A549 (cell line): Measurements from ENCODE around the gene ABCA1. TPM values are rescaled to one million over a fixed set of nuclear protein-coding genes. Genes with fewer than 3 reads are reported as not detected.
"Not testable (repeated sequence)": the region's sequence is repeated elsewhere in the genome, so short reads cannot be mapped to it uniquely, and the experiment has no call there.

Experiments used
- ATAC-seq, 2 experiments: fragments of 200-7000 bp in 1 of 2; fragments of >200 bp in 1 of 2; cut with Nextera tagmentation in 1 of 2; cut with Tn5 transposase in 1 of 2; 3 replicates each; pipeline versions ENCODE4 v1.8.0 to v1.9.1; 2018 to 2020; ENCODE audit warnings: mild to moderate bottlenecking in 1 of 2, moderate library complexity in 1 of 2
- CTCF ChIA-PET: fragments of 300-600 bp; sonication (Branson Sonifier 250); formaldehyde crosslinking; extraction: SDS; loops from one replicate; lab custom pipeline; 2021; ENCODE audit warnings: antibody characterized with exemption, inconsistent platforms; lab: Yijun Ruan, JAX
- POLR2A ChIA-PET: fragments of 350-600 bp; formaldehyde crosslinking; extraction: SDS; loops from one replicate; lab custom pipeline; 2021; ENCODE audit warnings: antibody characterized with exemption, inconsistent platforms; lab: Yijun Ruan, JAX
- DNase-seq, 2 experiments: peaks; one replicate each; pipeline versions ENCODE4 v3.0.0 to v3.0.0-alpha.2; 2011 to 2016; ENCODE audit warnings: low read depth in 1 of 2, low spot score in 1 of 2
- FAIRE-seq: peaks from 2 replicates; lab custom pipeline; 2011; peaks lifted over from hg19 to GRCh38; lab: Jason Lieb, UNC
- H3K27ac ChIP-seq, 2 experiments: fragments of >200 bp; sonication (Bioruptor Twin); formaldehyde crosslinking; 3 replicates each; pipeline ENCODE4 v1.5.1; 2016 to 2017
- H3K4me1 ChIP-seq: fragments of >200 bp; sonication (Bioruptor Twin); formaldehyde crosslinking; 3 replicates; pipeline ENCODE4 v1.6.1; 2016
- H3K4me2 ChIP-seq: fragments of >200 bp; sonication (Bioruptor Twin); formaldehyde crosslinking; 3 replicates; pipeline ENCODE4 v1.6.1; 2016
- H3K4me3 ChIP-seq: fragments of >200 bp; sonication (Bioruptor Twin); formaldehyde crosslinking; 3 replicates; pipeline ENCODE4 v1.5.1; 2016
- H3K9me3 ChIP-seq: fragments of >200 bp; sonication (Bioruptor Twin); formaldehyde crosslinking; 3 replicates; pipeline ENCODE4 v1.6.1; 2016
- BHLHE40 ChIP-seq: IDR thresholded peaks from 2 replicates; pipeline ENCODE4 v1.6.1; 2012; ENCODE audit warnings: low read depth, low read length, inconsistent platforms
- CBX2 ChIP-seq: fragments of 200-600 bp; sonication (generic); IDR thresholded peaks from 2 replicates; pipeline ENCODE4 v1.6.1; 2016; ENCODE audit warnings: low read depth, mild to moderate bottlenecking, borderline replicate concordance
- CEBPB ChIP-seq, 2 experiments: fragments of >200 bp in 1 of 2; sonication (Bioruptor Twin) in 1 of 2; formaldehyde crosslinking in 1 of 2; IDR thresholded peaks; 2 replicates each; pipeline ENCODE4 v1.6.1; 2012 to 2016
- CHD2 ChIP-seq: fragments of 150-350 bp; IDR thresholded peaks from 2 replicates; pipeline ENCODE4 v1.6.1; 2014; ENCODE audit warnings: low read length; ENCODE audit not compliant: partially characterized antibody
- E2F6 ChIP-seq: IDR thresholded peaks from 2 replicates; pipeline ENCODE4 v1.6.1; 2012; ENCODE audit warnings: low read depth, borderline replicate concordance
- EHF ChIP-seq: fragments of 250-450 bp; sonication (Bioruptor Pico); IDR thresholded peaks from 2 replicates; pipeline ENCODE4 v1.5.0; 2020; ENCODE audit warnings: mild to moderate bottlenecking
- FOSB ChIP-seq: fragments of 250-450 bp; sonication (Bioruptor Pico); IDR thresholded peaks from 2 replicates; pipeline ENCODE4 v1.5.0; 2020; ENCODE audit warnings: mild to moderate bottlenecking, moderate library complexity
- FOSL2 ChIP-seq, 2 experiments: fragments of 450-650 bp in 1 of 2; fragments of >200 bp in 1 of 2; sonication (Bioruptor Twin) in 1 of 2; formaldehyde crosslinking; IDR thresholded peaks; 2 replicates each; pipeline versions ENCODE4 v1.5.0 to v1.6.1; 2016 to 2020; ENCODE audit warnings: mild to moderate bottlenecking in 1 of 2, moderate library complexity in 1 of 2
- GATA3 ChIP-seq: IDR thresholded peaks from 2 replicates; pipeline ENCODE4 v1.6.1; 2012; ENCODE audit warnings: borderline replicate concordance
- HOXB5 ChIP-seq: fragments of 250-450 bp; sonication (Bioruptor Pico); IDR thresholded peaks from 2 replicates; pipeline ENCODE4 v1.5.0; 2020; ENCODE audit warnings: mild to moderate bottlenecking, moderate library complexity
- KDM1A ChIP-seq: fragments of 200-600 bp; sonication (generic); IDR thresholded peaks from 2 replicates; pipeline ENCODE4 v1.6.1; 2016; ENCODE audit warnings: low read depth, mild to moderate bottlenecking
- KDM5A ChIP-seq: fragments of 200-600 bp; sonication (generic); IDR thresholded peaks from 2 replicates; pipeline ENCODE4 v1.6.1; 2016; ENCODE audit warnings: antibody characterized with exemption, mild to moderate bottlenecking
- MAZ ChIP-seq: fragments of 150-350 bp; IDR thresholded peaks from 2 replicates; pipeline ENCODE4 v1.6.1; 2014; ENCODE audit warnings: antibody characterized with exemption, low read depth, low read length, borderline replicate concordance
- NPAS2 ChIP-seq: fragments of 250-450 bp; sonication (Bioruptor Pico); IDR thresholded peaks from 2 replicates; pipeline ENCODE4 v1.8.0; 2022; ENCODE audit warnings: mild to moderate bottlenecking, moderate library complexity, borderline replicate concordance
- NR3C1 ChIP-seq: fragments of >200 bp; sonication (Bioruptor Twin); formaldehyde crosslinking; IDR thresholded peaks from 3 replicates; pipeline ENCODE4 v1.6.1; 2017
- RCOR1 ChIP-seq: fragments of 150-350 bp; IDR thresholded peaks from 2 replicates; pipeline ENCODE4 v1.6.1; 2014; ENCODE audit warnings: antibody characterized with exemption, low read length, low read depth
- RNF2 ChIP-seq: fragments of 200-600 bp; sonication (generic); IDR thresholded peaks from 2 replicates; pipeline ENCODE4 v1.6.1; 2016; ENCODE audit warnings: low read depth, mild to moderate bottlenecking, antibody characterized with exemption, moderate library complexity, borderline replicate concordance
- SREBF2 ChIP-seq: fragments of 450-650 bp; IDR thresholded peaks from 2 replicates; pipeline ENCODE4 v1.6.1; 2014; ENCODE audit warnings: mild to moderate bottlenecking, moderate library complexity
- TP53 ChIP-seq: fragments of 250-450 bp; sonication (Bioruptor Pico); IDR thresholded peaks from 2 replicates; pipeline ENCODE4 v1.5.0; 2021; ENCODE audit warnings: mild to moderate bottlenecking, moderate library complexity
- ZFP36 ChIP-seq: fragments of 450-650 bp; IDR thresholded peaks from 2 replicates; pipeline ENCODE4 v1.6.1; 2014; ENCODE audit warnings: borderline replicate concordance; ENCODE audit not compliant: partially characterized antibody
- ZNF302 ChIP-seq: fragments of 250-450 bp; sonication (Bioruptor Pico); IDR thresholded peaks from 2 replicates; pipeline ENCODE4 v1.9.0; 2021; ENCODE audit warnings: inconsistent platforms, mild to moderate bottlenecking, moderate library complexity
- ZSCAN20 ChIP-seq: fragments of 250-450 bp; sonication (Bioruptor Pico); IDR thresholded peaks from 2 replicates; pipeline ENCODE4 v1.8.0; 2022; ENCODE audit warnings: mild to moderate bottlenecking, moderate library complexity
- WGBS: methylation state at CpG from one replicate; pipeline ENCODE4 v1.1.6; 2017; ENCODE audit errors: missing lambda C conversion rate; 5-methylcytosine and 5-hydroxymethylcytosine counted together
- polyA plus RNA-seq, 4 experiments: library from polyadenylated mRNA; depleted of rRNA in 3 of 4; stranded (reverse); fragments of >200 nt; fragmentation: RNase III in 1 of 4; extraction: RNeasy Plus Mini Kit Qiagen cat#74134 plus additional on column Dnase treatment in 1 of 4; gene quantifications; 2 replicates in 3 of 4; 3 replicates in 1 of 4; pipeline ENCODE4 v1.2.3, GENCODE V29; 2011 to 2017
- TF ChIP-seq, protein P1 (sequence below): fragments of 250-450 bp; sonication (Bioruptor Pico); IDR thresholded peaks from 2 replicates; pipeline ENCODE4 v1.5.0; 2021; ENCODE audit warnings: mild to moderate bottlenecking, moderate library complexity, borderline replicate concordance
- TF ChIP-seq, protein P2 (sequence below): IDR thresholded peaks from 2 replicates; pipeline ENCODE4 v1.6.1; 2012

Gene ABCA1
- polyA plus RNA-seq, 2 of the 4 experiments (the other 2 are of a cell fraction): 3.6 to 12.0 TPM

DNA sequence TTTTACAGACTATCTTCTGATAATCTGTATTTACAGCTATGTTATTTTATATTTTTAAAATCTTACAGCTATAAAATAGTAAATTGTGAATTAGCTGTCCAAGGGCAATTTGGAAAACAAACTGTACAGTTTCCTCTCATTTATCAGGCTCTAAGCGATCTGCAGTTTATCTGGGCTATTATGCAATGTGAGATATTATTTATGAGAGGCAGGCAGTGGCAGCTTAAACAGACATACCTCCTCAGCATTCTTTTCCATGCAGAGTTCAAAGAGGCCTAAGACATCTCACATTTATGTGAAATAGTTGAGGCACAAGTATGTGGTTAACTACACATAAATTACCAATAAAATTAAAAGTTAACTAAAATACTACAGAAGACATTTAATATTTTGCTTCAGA is 153.8 kb downstream of the ABCA1 start:
- ChIA-PET POLR2A (no interaction called here), CTCF (interaction anchor here (1.2 kb wide), 1 partner anchor 18 kb away, joined by 3 read pairs; no protein-coding TSS in a partner anchor)
- no peak for ATAC-seq
- DNase-seq: no peak
- TF ChIP-seq BHLHE40 (no peak), CEBPB (IDR thresholded peaks at IDR 0.05) (no peak), NPAS2 (CRISPR knock-in tag) (no peak), ZFP36 (no peak), NR3C1 (no peak), TP53 (CRISPR knock-in tag) (no peak), ZSCAN20 (CRISPR knock-in tag) (no peak), HOXB5 (CRISPR knock-in tag) (no peak), FOSL2 (IDR thresholded peaks at IDR 0.05) (no peak), FOSL2 (CRISPR knock-in tag; IDR thresholded peaks at IDR 0.05) (no peak), MAZ (no peak)
- no peaks in the 10 kb centered on the region for H3K9me3 ChIP-seq
- H3K4me2 ChIP-seq: no peak overlapping the region
- H3K27ac ChIP-seq: no peak overlapping the region
- FAIRE-seq: no peak
- 89% methylated on average over 1 of the region's 1 CpG for WGBS
- no peaks in the 10 kb centered on the region for H3K4me1 ChIP-seq
- H3K4me3 ChIP-seq: no peak overlapping the region

DNA sequence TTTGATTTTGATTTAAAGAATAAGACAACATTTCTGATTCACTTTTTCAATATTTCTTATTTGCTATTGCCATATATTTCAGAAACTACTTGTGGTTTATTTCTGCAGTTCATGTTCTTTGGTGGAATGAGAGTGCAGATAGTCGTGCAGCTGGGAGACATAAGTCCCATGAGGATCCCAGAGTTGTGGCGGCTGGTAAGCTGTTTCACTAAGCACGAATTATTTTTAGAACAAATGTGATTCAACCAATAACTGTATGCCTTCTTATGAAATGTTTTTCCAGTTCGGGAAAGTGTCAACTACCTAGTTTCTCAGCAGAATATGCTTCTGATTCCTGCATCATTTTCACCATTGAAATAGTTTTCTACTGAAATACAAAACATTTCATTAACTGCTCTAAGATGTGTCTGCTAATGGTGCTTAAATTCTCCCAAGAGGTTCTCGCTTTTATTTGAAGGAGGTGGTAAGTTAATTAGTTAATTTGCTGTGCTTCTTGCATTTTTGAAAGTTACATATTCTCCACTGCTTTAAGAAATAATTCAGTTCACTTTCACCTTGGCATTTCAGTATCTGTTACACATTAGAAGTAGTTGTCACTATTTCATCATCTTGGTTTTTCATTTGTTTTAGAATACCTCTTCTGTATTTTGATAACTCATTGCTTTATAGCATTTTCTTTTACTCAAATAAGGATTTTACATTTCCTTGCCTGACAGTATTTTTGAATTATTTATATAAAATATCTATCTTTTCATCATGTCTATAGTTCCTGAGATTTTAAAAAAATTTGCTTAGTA is 155.0 kb downstream of the ABCA1 start:
- DNase-seq (no peak), FAIRE-seq (no peak), ATAC-seq (no peak)
- H3K4me2 ChIP-seq: no peak overlapping the region
- H3K27ac ChIP-seq: no peak overlapping the region
- H3K4me3 ChIP-seq: no peak overlapping the region
- no peaks in the 10 kb centered on the region for H3K9me3 ChIP-seq
- ChIA-PET POLR2A (no interaction called here), CTCF (no interaction called here)
- TF ChIP-seq, protein P1, sequence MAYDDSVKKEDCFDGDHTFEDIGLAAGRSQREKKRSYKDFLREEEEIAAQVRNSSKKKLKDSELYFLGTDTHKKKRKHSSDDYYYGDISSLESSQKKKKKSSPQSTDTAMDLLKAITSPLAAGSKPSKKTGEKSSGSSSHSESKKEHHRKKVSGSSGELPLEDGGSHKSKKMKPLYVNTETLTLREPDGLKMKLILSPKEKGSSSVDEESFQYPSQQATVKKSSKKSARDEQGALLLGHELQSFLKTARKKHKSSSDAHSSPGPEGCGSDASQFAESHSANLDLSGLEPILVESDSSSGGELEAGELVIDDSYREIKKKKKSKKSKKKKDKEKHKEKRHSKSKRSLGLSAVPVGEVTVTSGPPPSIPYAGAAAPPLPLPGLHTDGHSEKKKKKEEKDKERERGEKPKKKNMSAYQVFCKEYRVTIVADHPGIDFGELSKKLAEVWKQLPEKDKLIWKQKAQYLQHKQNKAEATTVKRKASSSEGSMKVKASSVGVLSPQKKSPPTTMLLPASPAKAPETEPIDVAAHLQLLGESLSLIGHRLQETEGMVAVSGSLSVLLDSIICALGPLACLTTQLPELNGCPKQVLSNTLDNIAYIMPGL (CRISPR knock-in tag): no peak
- TF ChIP-seq FOSB (CRISPR knock-in tag): no peak
- H3K4me1 ChIP-seq: no peaks in the 10 kb centered on the region
- WGBS: 80% methylated on average over 5 of the region's 5 CpGs

DNA sequence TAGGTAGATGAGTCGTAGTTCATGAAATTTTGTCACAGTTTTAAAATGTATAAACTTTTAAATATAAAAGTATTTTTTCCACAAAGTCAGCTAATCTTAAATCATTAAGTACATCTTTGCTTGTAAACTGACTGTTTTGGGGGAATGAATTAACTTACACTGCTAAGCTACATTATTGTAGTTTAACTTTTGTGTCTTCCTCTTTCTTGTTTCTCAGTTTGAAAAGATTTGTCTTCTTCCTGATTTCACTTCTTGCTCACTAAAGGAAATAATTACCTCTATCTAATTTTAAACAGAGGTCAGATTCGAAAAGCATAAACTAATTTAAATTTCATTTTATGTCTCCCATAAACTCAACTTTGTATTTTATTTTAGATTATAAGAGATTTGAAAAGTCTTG is 158.3 kb downstream of the ABCA1 start:
- no peak for TF ChIP-seq RNF2
- TF ChIP-seq RCOR1: no peak
- no peak for TF ChIP-seq KDM5A
- no peak for TF ChIP-seq E2F6
- TF ChIP-seq KDM1A: no peak
- no peak for TF ChIP-seq MAZ
- no peak for TF ChIP-seq GATA3
- no peak for TF ChIP-seq NR3C1
- TF ChIP-seq ZNF302 (CRISPR knock-in tag): no peak
- TF ChIP-seq EHF: no peak
- TF ChIP-seq CEBPB (IDR thresholded peaks at IDR 0.05): no peak
- TF ChIP-seq CBX2: no peak
- no peak for TF ChIP-seq CHD2
- TF ChIP-seq, protein P2, sequence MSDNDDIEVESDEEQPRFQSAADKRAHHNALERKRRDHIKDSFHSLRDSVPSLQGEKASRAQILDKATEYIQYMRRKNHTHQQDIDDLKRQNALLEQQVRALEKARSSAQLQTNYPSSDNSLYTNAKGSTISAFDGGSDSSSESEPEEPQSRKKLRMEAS: no peak
- TF ChIP-seq SREBF2: no peak
- no peak for FAIRE-seq
- Histone ChIP-seq H3K27ac (no peak overlapping the region), H3K4me3 (no peak overlapping the region), H3K4me2 (no peak overlapping the region), H3K9me3 (no peaks in the 10 kb centered on the region), H3K4me1 (no peaks in the 10 kb centered on the region)
- DNase-seq: no peak
- POLR2A ChIA-PET: no interaction called here
- no peak for ATAC-seq
- 80% methylated on average over 2 of the region's 2 CpGs for whole genome bisulfite sequencing
- CTCF ChIA-PET: interaction anchor here (0.7 to 1.4 kb wide), 2 partner anchors 17 to 650 kb away, joined by 4 read pairs; no protein-coding TSS in a partner anchor

GRCh38 chr9:104769029-104769428 is 158.9 kb downstream of the ABCA1 start:
- H3K4me3 ChIP-seq, H3K4me2 ChIP-seq, H3K4me1 ChIP-seq, H3K9me3 ChIP-seq, POLR2A ChIA-PET, DNase-seq, FAIRE-seq, H3K27ac ChIP-seq, ATAC-seq: not testable (repeated sequence)
- WGBS: 92% methylated on average over 12 of the region's 12 CpGs
- CTCF ChIA-PET: interaction anchor here (0.7 to 1.4 kb wide), 2 partner anchors 17 to 650 kb away, joined by 4 read pairs; no protein-coding TSS in a partner anchor
